H1 (cell line): Measurements from ENCODE around the gene CAV3.
"Not testable (repeated sequence)": the region's sequence is repeated elsewhere in the genome, so short reads cannot be mapped to it uniquely, and the experiment has no call there.

Experiments
- BACH1 ChIP-seq: IDR thresholded peaks from 2 replicates; pipeline ENCODE4 v1.6.1; 2012; ENCODE audit warnings: low read length, improper control_type of control experiment
- BRCA1 ChIP-seq: IDR thresholded peaks from 2 replicates; pipeline ENCODE4 v1.6.1; 2012; ENCODE audit warnings: low read depth, low read length, improper control_type of control experiment
- CBX8 ChIP-seq: fragments of 300-800, 300-1000 bp; sonication (generic); IDR thresholded peaks from 2 replicates; pipeline ENCODE4 v1.7.1; 2016; ENCODE audit warnings: low read depth, low read length, borderline replicate concordance
- CEBPB ChIP-seq: IDR thresholded peaks from 2 replicates; pipeline ENCODE4 v1.6.1; 2012; ENCODE audit warnings: low read depth, low read length
- CTCF ChIP-seq, 3 experiments: IDR thresholded peaks; 1 replicate in 2 of 3; 2 replicates in 1 of 3; pipeline versions ENCODE4 v1.5.1 to v1.6.1; 2011; ENCODE audit warnings: low read length in 3 of 3, mild to moderate bottlenecking in 3 of 3, inconsistent platforms in 2 of 3, low read depth in 1 of 3, moderate library complexity in 1 of 3; ENCODE audit not compliant: insufficient read depth in 1 of 3; ENCODE audit errors: control extremely low read depth in 1 of 3
- EZH2 ChIP-seq: fragments of 200-600 bp; sonication (generic); IDR thresholded peaks from 2 replicates; pipeline ENCODE4 v1.7.1; 2012; ENCODE audit warnings: low read depth, mild to moderate bottlenecking, moderate library complexity, low read length, inconsistent platforms; ENCODE audit not compliant: severe bottlenecking
- KDM5A ChIP-seq: fragments of 200-600 bp; IDR thresholded peaks from 2 replicates; pipeline ENCODE4 v1.7.1; 2012; ENCODE audit warnings: mild to moderate bottlenecking, low read length, inconsistent platforms, mixed read lengths
- MAFK ChIP-seq: IDR thresholded peaks from 2 replicates; pipeline ENCODE4 v1.6.1; 2012; ENCODE audit warnings: low read depth, mild to moderate bottlenecking, improper control_type of control experiment, low read length
- POLR2A ChIP-seq, 2 experiments: IDR thresholded peaks; 1 replicate in 1 of 2; 2 replicates in 1 of 2; pipeline ENCODE4 v1.6.1; 2011; ENCODE audit warnings: low read depth in 2 of 2, low read length in 2 of 2, mild to moderate bottlenecking in 2 of 2; ENCODE audit errors: control extremely low read depth in 1 of 2
- POLR2AphosphoS5 ChIP-seq: IDR thresholded peaks from 2 replicates; pipeline ENCODE4 v1.6.1; 2011; ENCODE audit warnings: low read depth, low read length
- SIX5 ChIP-seq: IDR thresholded peaks from 2 replicates; pipeline ENCODE4 v1.6.1; 2011; ENCODE audit warnings: mild to moderate bottlenecking, low read depth, low read length
- SRF ChIP-seq: IDR thresholded peaks from 2 replicates; pipeline ENCODE4 v1.6.1; 2011; ENCODE audit warnings: mild to moderate bottlenecking, low read depth, low read length, moderate library complexity

GRCh38 chr3:8715757-8716156 is 17.8 kb upstream of the CAV3 start:
- not testable (repeated sequence) for TF ChIP-seq POLR2AphosphoS5; CTCF (IDR thresholded peaks at IDR 0.05; ENCODE audit: control extremely low read depth in 1 of 3, insufficient read depth in 1 of 3, low read depth in 1 of 3, low read length in 3 of 3); BACH1; KDM5A; POLR2A (IDR thresholded peaks at IDR 0.05; ENCODE audit: control extremely low read depth in 1 of 2, low read depth in 2 of 2, low read length in 2 of 2); SIX5; EZH2; SRF; CBX8; MAFK; CEBPB; BRCA1
